ENCODE data around the gene IFNAR1.

DNA sequence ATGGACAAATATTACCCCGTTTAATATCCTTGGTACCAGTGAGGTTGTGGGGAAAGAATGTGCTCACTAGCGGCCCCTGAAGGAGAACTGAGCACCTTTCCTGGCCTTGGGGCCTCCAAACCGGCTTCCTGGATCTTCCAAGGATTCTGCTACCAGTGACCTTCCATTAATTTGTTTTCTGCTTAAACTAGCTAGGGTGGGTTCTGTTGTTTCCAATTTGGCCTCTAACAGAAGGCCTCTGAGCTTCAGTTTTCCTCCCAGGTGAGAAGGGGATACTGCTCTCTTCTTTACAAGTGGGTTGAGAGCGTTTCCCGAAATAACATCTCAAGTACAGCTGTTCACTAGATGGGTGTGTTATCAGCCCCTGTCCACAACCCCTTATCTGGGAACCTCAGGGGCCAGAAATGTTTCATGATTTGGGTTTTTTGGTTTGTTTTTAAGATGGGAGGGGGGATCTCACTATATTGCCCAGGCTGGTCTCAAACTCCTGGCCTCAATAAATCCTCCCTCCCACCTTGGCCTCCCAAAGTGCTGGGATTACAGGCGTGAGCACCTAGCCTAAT is 61.5 kb downstream of the IFNAR1 start:
- TF ChIP-seq, protein P1, sequence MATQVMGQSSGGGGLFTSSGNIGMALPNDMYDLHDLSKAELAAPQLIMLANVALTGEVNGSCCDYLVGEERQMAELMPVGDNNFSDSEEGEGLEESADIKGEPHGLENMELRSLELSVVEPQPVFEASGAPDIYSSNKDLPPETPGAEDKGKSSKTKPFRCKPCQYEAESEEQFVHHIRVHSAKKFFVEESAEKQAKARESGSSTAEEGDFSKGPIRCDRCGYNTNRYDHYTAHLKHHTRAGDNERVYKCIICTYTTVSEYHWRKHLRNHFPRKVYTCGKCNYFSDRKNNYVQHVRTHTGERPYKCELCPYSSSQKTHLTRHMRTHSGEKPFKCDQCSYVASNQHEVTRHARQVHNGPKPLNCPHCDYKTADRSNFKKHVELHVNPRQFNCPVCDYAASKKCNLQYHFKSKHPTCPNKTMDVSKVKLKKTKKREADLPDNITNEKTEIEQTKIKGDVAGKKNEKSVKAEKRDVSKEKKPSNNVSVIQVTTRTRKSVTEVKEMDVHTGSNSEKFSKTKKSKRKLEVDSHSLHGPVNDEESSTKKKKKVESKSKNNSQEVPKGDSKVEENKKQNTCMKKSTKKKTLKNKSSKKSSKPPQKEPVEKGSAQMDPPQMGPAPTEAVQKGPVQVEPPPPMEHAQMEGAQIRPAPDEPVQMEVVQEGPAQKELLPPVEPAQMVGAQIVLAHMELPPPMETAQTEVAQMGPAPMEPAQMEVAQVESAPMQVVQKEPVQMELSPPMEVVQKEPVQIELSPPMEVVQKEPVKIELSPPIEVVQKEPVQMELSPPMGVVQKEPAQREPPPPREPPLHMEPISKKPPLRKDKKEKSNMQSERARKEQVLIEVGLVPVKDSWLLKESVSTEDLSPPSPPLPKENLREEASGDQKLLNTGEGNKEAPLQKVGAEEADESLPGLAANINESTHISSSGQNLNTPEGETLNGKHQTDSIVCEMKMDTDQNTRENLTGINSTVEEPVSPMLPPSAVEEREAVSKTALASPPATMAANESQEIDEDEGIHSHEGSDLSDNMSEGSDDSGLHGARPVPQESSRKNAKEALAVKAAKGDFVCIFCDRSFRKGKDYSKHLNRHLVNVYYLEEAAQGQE (IDR thresholded peaks at IDR 0.05; ENCODE audit: insufficient read depth in 1 of 2, low read depth in 2 of 2, low read length in 2 of 2) = no peak
- TF ChIP-seq SIN3A (IDR thresholded peaks at IDR 0.05; ENCODE audit: borderline replicate concordance, insufficient read depth, low read length) (no peak), TAF1 (IDR thresholded peaks at IDR 0.05; ENCODE audit: borderline replicate concordance, insufficient read depth, low read length) (no peak), POLR2AphosphoS5 (IDR thresholded peaks at IDR 0.05; ENCODE audit: low read depth, low read length) (no peak), FOXP2 (optimal IDR thresholded peaks at IDR 0.05; ENCODE audit: borderline replicate concordance, extremely low read depth, extremely low read length, insufficient read depth) (no peak)
